HG03457 (cell line): Measurements from ENCODE around the gene COL13A1.

Experiments used
- ATAC-seq: cut with Tn5 transposase; IDR thresholded peaks from one replicate; pipeline ENCODE4 v1.9.1; 2021; ENCODE audit warnings: moderate number of reproducible peaks; ENCODE audit not compliant: unreplicated experiment

COL13A1 gene

GRCh38 chr10:70000262-70000661 lies 198.6 kb downstream of the COL13A1 start:
- ATAC-seq: no peak

GRCh38 chr10:70007116-70007820 lies 205.6 kb downstream of the COL13A1 start:
- no peak for ATAC-seq
